ENCODE measurements around the gene CES4A.
"Not testable (repeated sequence)": the region's sequence is repeated elsewhere in the genome, so short reads cannot be mapped to it uniquely, and the experiment has no call there.

CES4A gene

DNA sequence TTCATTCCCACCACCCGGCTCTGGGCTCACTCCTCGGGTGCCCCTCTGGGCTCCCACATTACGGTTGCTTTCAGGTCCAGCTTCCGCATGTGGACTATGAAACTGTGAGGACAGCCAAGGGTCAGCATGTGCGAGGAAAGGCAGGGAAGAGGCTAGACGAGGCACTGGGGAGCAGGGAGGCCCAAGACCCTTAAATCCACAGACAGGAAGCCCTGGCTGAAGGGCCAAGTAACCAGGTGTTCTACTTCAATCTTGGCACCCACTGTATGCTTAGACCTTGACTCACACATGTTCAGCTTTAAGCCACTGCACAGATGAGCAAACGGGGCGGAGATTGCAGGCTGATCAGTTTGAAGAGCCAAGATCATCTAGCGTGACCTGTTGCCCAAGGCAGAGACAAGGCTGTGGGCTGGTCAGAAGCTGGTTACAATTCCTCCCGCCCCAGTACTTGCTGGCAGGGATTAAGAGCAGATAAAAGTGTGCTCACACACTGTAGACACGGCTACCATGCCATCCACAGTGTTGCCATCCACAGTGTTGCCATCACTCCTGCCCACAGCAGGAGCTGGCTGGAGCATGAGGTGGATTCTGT is at the start of gene CES4A:
CES4A (plus strand) TSS at position 393 of the 592 bp plus-strand sequence; CDS start at position 577, 184 bp downstream.
- no peak for DNase-seq (ENCODE audit: low read depth)

DNA sequence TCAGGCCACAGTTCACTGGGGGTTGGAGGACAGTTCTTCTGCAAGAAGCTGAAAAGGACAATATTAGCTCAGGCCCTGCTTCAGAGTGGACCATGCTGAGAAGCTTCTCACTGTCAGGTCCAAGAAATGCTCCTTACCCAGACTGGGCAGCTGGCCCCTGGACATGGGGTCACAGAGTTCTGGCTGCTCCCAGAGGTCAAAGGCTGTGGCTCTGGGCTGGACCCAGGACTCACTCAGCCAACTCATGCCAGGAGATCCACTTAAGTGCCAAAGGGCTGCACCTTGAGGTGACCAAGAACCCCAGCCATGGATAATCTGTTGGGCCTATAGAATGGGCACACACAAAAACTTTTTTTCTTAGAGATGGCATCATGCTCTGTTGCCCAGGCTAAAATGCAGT is 49.0 kb upstream of the CES4A start:
- no peak for DNase-seq (ENCODE audit: low read depth)

DNA sequence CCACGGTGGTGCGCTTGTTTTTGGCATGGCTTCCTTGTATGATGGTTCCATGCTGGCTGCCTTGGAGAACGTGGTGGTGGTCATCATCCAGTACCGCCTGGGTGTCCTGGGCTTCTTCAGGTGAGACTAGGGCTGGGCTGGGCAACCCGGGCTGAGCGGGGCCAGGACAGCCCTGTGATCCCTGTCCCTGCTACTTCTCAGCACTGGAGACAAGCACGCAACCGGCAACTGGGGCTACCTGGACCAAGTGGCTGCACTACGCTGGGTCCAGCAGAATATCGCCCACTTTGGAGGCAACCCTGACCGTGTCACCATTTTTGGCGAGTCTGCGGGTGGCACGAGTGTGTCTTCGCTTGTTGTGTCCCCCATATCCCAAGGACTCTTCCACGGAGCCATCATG is 48.2 kb upstream of the CES4A start:
- DNase-seq (ENCODE audit: low read depth), result no peak

DNA sequence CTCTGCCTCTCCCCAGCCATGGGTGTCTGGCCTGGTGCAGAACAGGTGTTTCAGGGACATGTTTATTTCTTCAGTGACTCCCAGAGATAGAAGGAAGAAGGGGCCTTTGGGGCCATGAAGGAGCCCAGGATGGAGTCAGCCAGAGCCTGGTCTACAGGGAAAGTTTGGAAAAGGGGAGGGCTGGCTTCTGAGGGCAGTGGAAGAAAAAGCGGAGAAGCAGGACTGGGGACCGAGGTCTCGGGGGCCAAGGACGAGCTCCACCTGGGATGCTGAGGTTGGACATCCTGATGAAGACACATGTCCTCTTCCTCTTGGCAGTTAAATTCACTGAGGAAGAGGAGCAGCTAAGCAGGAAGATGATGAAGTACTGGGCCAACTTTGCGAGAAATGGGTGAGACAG is 45.4 kb upstream of the CES4A start:
- no peak for DNase-seq (ENCODE audit: low read depth)

DNA sequence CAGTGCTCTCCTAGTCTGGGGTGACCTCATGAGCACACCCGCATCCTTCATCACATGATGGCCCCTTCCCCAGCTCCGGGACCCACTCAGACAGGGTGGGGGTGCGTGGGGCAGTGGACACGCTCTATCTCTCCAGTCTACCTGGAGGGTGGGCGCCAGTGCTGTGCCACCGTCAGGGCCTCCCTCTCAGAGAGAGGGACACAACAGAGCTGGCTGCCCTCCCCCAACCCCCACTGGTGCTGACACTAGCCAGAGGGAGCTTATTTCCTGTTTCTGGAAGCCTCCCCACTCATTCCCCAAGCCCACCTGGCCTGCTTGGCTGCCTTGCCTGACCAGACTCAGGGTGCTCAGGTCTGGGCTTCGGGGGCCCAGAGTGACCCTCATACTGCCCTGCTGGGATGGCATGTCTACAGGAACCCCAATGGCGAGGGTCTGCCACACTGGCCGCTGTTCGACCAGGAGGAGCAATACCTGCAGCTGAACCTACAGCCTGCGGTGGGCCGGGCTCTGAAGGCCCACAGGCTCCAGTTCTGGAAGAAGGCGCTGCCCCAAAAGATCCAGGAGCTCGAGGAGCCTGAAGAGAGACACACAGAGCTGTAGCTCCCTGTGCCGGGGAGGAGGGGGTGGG is 44.8 kb upstream of the CES4A start:
- no peak for DNase-seq (ENCODE audit: low read depth)

DNA sequence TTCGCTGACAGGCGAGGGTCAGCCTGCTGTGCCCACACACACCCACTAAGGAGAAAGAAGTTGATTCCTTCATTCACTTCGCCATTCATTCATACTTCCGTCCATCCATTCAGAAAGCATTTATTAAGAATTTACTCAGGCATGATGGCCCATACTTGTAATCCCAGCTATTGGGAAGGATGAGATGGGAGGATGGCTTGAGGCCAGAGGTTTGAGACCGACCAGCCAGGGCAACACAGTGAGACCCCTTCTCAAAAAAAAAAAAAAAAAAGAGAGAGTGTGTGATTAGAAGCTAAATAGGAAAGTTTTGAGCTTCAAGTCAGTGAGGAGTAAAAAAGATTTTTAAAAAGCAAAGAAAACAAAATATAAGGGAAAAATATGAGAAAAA is 44.3 kb upstream of the CES4A start:
- no peak for DNase-seq (ENCODE audit: low read depth)

DNA sequence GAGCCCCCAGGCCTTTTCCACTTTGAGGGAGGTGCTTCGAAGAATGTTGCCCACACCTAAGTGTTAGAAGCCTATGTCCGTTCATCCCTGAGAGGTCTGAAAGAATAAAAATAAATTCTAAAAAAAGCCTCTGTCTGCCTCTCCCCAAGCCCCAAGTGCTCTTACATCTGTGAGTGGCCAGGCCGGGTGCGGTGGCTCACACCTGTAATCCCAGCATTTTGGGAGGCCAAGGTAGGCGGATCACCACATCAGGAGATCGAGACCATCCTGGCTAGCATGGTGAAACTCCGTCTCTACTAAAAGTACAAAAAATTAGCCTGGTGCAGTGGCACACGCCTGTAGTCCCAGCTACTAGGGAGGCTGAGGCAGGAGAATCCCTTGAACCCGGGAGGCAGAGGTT is 43.4 kb upstream of the CES4A start:
- DNase-seq (ENCODE audit: low read depth), result not testable (repeated sequence)

DNA sequence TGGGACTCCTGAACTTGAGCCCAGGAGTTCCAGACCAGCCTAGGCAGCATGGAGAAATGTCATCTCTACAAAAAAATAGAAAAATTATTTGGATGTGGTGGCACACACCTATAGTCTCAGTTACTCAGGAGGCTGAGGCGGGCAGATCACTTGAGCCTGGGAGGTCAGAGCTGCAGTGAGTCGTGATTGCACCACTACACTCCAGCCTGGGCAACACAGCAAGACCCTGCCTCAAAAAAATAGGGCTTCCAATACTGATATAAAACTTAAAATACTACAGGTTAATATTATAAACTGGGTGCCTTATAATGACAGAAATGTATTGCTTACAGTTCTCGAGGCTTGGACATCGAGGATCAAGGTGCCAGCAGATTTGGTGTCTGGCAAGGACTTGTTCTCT is 42.5 kb upstream of the CES4A start:
- DNase-seq (ENCODE audit: low read depth), result no peak

DNA sequence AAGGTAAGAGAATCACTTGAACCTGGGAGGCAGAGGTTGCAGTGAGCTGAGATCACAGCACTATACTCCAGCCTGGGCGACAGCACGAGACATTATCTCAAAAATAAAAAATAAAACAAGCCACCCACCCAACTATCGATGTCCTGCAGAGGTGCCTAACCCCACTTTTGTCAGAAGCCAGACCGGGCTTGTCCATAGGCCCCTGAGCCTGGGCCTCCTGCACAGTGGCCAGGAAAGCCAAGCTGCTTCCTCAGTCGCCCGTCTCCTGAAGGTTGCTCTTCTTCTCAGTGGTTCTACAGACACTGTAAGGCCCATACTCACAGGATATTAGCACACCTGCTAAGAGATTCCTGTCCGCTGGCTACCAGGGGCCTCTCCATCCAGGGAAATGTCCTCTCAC is 41.8 kb upstream of the CES4A start:
- DNase-seq (ENCODE audit: low read depth), result no peak

DNA sequence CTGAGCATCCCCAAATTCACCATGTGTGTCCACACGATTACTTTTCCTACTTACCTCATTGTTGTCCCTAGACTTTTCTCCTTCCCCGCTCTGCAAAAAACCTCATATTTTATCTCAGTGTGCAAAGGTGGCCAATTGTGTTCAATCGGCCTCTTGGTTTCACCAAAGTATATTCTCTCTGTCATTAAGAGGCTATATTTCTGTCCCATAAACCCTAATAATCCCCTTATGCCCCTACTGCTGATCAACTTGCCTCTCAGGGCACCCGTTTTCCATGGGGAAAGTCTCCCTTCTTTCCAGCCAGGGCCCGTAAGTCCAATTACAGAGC is 41.5 kb upstream of the CES4A start:
- no peak for DNase-seq (ENCODE audit: low read depth)

DNA sequence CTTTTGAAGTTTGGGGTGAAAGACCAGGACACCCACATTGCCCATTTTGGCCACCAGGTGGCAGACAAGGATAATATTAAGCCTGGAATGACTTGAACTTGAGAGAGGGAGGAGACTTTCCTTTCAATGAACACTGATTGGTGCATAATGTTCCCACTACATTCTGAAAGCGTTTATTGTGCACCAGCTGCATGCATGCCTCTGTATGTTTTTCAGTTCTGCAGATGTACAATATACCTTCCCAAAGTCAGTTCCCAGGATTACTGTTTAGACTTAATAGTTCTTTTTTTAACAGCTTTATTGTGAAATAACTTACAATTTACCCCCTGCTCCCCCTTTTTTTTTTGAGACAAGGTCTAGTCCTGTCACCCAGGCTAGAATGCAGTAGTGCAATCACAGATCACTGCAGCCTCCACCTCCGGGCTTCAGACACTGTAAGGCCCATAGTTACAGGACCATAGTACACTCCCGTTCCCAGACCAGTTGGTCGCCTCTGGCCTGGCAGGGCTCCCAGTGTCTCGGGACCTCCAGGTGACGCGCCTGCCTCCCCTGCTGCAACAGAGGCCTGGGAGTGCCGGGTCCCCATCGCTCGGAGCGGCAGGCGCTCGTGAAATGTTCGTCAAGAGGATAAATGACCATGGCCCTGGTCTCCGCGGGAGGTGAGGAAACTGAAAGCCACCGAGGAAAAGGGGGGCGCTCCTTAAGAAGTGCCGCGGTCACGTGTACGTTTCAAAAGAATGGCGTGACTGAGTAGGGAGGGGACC is 40.9 kb upstream of the CES4A start:
- DNase-seq (ENCODE audit: low read depth), result peak; percentile 79

DNA sequence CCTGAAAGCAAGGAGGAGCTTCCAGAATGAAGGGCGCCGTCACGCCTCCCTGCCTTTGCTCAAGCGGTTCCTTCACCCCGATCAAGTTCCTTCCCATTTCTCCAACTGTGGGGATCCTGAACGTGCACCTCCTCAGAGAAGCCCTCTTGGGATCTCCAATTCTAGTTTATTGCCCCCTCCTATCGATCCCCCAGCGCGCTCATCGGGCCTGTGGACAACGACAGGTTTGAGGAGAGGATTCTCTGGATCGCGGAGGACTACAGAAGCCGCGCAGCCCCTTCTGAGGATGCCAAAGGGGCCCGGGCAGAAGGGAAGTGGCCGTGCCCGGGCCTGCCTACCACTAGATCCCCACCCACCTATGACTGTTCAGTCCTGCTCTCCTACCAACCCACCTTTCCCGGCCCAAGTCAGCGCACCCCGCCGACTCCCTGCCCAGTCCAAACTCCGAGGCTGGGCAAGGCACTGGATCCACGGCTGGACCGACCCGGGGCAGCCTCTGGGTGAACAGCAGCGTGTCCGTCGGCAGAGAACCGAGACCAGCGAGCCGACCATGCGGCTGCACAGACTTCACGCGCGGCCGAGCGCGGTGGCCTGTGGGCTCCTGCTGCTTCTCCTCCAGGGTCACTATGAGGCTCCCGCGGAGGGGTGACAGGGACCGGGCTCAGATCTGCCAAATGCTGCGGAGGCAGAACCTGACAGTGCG is 40.1 kb upstream of the CES4A start:
- no peak for DNase-seq (ENCODE audit: low read depth)

DNA sequence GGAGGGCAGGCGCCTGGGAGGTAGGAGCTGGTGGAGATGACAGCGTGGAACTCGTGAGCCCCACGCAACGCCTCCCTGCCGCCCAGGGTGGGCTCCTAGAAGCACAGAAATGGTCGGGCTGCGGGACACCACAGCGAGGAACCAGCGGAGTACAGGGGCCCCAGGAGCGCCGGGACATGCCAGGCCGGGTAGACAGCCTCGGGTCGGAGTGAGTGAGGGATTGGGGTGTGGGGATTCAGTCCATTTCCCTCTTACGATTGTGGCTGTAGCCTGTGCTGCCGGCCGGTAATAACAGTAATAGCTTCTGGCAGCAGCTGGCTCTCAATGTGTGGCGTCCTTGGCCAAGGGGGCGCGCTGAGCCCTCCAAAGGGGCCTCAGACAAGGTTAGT is 39.6 kb upstream of the CES4A start:
- no peak for DNase-seq (ENCODE audit: low read depth)

DNA sequence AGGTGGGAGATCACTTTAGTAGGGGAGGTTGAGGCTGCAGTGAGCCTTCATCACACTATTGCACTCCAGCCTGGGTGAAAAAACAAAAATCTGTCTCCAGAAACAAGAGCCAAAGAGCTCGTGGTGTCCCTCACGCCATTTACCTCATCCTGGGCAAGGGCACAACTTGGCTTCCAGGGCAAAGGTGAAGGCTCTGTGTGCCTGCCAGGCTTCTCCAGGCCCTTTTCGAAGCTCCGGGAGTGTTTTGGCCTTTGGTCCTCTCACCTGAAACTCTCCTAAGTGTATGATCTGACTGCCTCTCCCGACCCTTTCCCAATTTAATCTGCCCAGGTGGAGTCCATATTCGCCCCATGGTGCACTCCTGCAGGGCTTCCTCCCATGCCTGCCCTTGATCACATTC is 38.9 kb upstream of the CES4A start:
- no peak for DNase-seq (ENCODE audit: low read depth)

DNA sequence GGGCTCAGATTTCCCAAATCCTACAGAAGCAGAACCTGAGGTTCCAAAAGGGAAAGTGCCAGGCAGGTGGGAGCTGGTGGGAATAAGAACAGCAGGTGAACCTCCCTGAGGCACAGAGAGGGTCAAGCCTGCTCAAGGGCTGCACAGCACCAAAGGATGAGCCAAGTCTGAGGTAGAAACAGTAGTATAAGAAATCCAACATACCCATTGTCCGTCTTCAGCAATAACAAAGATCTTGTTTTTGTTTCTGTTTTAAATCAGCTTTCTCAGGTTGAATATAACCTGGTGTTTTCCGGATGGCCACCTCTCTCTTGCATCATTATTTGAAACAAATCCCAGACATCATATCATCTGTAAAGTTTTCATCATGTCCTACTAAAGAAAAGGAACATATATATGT is 38.0 kb upstream of the CES4A start:
- DNase-seq (ENCODE audit: low read depth), result no peak

DNA sequence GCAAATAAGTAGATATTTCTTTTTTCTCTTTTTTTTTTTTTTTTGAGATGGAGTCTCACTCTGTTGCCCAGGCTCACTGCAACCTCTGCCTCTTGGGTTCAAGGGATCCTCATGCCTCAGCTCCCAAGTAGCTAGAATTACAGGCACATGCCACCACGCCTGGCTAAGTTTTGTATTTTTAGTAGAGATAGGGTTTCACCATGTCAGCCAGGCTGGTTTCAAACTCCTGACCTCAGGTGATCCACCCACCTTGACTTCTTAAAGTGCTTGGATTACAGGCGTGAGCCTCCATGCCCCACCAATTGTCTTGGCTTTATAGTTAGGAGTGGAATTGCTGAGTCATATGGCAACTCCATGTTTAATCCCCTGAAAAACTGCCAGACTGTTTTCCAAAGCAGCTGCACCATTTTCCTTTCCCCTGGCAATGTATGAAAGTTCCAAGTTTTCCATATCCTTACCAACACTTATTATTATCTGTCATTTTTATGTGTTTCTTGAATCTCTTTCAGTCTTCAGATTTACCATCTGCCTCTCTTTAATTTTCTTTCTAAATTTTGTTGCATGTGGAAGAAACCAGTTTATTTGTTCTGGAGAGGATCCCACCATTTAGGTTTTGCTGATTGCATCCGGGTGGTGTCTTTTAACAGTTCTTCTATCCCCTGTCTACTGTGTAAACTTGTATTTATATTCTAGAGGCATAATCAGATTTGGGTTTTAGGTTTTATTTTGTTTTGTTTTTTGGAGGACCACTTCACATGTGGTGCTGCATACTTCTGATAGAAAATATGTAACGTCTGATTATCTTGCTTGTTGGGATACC is 37.2 kb upstream of the CES4A start:
- DNase-seq (ENCODE audit: low read depth), result no peak

DNA sequence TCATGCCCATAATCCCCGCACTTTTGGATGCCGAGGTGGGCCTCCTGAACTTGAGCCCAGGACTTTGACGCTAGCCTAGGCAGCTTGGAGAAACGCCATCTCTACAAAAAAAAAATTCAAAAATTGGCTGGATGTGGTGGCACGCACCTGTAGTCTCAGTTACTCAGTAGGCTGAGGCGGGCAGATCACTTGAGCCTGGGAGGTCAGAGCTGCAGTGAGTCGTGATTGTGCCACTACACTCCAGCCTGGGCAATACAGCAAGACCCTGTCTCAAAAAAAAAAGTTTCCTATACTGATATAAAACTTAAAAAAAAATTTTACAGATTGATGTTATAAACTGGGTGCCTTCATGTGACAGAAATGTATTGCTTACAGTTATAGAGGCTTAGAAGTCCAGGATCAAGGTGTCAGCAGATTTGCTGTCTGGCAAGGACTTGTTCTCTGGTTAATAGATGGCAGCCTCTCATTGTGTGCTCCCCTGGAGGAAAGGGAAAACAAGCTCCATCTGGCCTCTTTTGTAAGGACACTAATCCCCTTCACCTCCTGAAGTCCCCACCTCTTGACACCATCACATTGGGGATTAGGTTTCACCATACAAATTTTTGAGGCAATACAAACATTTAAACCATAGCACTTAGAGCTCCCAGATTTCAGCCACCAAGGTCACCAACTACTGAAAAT is 35.8 kb upstream of the CES4A start:
- DNase-seq (ENCODE audit: low read depth), result no peak

DNA sequence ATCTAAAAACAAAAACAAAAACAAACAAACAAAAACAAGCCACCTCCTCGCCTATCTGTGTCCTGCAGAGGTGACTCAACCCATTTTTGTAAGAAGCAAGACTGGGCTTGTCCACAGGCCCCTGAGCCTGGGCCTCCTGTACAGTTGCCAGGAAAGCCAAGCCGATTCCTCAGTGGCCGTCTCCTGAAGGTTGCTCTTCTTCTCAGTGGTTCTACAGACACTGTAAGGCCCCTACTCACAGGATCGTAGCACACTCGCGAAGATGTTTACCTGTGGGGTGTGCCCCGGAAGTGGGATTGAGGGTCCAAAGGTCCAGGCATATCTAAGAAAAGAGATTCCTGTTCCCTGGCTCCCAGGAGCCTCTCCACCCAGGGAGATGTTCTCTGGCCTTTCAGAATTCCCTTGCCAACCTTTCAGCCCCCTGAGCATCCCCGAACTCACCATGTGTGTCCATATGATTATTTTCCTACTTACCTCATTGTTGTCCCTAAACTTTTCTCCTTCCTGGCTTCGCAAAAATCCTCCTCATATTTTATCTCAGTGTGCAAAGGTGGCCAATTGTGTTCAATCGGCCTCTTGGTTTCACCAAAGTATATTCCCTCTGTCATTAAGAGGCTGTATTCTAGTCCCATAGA is 34.8 kb upstream of the CES4A start:
- no peak for DNase-seq (ENCODE audit: low read depth)

DNA sequence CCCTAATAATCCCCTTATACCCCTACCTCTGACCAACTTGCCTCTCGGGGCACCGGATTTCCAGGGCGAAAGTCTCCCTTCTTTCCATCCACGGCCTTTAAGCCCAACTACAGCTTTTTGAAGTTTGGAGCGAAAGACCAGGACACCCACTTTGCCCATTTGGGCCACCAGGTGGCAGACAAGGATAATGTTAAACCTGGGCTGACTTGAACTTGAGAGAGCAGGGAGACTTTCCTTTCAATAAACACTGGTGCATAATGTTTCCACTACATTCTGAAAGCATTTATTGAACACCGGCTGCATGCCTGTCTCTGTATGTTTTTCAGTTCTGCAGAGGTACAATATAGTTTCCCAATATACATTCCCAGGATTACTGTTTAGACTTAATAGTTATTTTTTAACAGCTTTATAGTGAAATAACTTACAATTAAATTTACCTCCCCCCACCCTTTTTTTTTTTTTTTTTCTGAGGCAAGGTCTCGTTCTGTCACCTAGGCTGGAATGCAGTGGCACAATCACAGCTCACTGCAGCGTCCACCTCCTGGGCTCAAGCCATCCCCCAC is 34.2 kb upstream of the CES4A start:
- DNase-seq (ENCODE audit: low read depth), result no peak

DNA sequence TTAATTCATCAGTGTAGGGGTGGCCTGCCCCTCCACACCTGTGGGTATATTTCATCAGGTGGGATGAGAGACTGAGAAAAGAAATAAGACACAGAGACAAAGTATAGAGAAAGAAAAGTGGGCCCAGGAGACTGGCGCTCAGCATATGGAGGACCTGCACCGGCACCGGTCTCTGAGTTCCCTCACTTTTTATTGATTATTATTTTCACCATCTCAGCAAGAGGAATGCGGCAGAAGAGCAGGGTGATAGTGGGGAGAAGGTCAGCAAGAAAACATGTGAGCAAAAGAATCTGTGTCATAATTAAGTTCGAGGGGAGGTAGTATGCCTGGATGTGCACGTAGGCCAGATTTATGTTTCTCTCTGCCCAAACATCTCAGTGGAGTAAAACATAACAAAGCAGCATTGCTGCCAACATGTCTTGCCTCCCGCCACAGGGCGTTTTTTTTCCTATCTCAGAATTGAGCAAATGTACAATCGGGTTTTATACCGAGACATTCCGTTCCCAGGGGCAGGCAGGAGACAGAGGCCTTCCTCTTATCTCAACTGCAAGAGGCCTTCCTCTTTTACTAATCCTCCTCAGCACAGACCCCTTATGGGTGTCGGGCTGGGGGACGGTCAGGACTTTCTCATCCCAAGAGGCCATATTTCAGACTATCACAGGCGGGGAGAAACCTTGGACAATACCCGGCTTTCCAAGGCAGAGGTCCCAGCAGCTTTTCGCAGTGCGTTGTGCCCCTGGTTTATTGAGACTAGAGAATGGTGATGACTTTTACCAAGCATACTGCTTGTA is 32.8 kb upstream of the CES4A start:
- DNase-seq (ENCODE audit: low read depth), result not testable (repeated sequence)

Data from HS-5 (cell line).